CD4-positive, alpha-beta T cell (primary cell): ENCODE data around the gene KMT5B. TPM values are rescaled to one million over a fixed set of nuclear protein-coding genes. Genes with fewer than 3 reads are reported as not detected.
A peak's percentile ranks its signal among the peaks of the same experiment; 100 is the strongest.

Experiments used
- ATAC-seq: fragments of 200-7000 bp; cut with Tn5 transposase; one replicate; pipeline ENCODE4 v1.10.0; 2022; ENCODE audit warnings: mild to moderate bottlenecking; ENCODE audit not compliant: poor library complexity
- CTCF ChIA-PET: fragments of 350-600 bp; sonication (Branson Sonifier 250); formaldehyde crosslinking; loops from one replicate; lab custom pipeline; 2021; ENCODE audit warnings: antibody characterized with exemption, inconsistent platforms; lab: Charles Lee
- POLR2A ChIA-PET: fragments of 350-600 bp; sonication (Branson Sonifier 250); formaldehyde crosslinking; loops from one replicate; lab custom pipeline; 2021; ENCODE audit warnings: antibody characterized with exemption, inconsistent platforms; lab: Charles Lee
- DNase-seq, 14 experiments: peaks; one replicate each; pipeline ENCODE4 v3.0.0-alpha.2; 2013 to 2020; ENCODE audit warnings: mixed read lengths in 2 of 14
- H3K27ac ChIP-seq, 2 donors: one replicate each; pipeline versions ENCODE4 v1.5.1 to v1.7.0; 2013; ENCODE audit warnings: low read length in 2 of 2, low read depth in 1 of 2, mild to moderate bottlenecking in 1 of 2
- H3K27me3 ChIP-seq, 2 experiments: 1 replicate in 1 of 2; 2 replicates in 1 of 2; pipeline versions ENCODE4 v1.6.1 to v1.7.0; 2013; ENCODE audit warnings: low read length in 2 of 2, control low read depth in 1 of 2, mild to moderate bottlenecking in 1 of 2, moderate library complexity in 1 of 2; ENCODE audit not compliant: insufficient read depth in 2 of 2, control insufficient read depth in 1 of 2
- H3K36me3 ChIP-seq: one replicate; pipeline ENCODE4 v1.6.1; 2013; ENCODE audit warnings: low read length, control low read depth; ENCODE audit not compliant: insufficient read depth
- H3K4me1 ChIP-seq: one replicate; pipeline ENCODE4 v1.6.1; 2013; ENCODE audit warnings: low read length, control low read depth; ENCODE audit not compliant: insufficient read depth
- H3K4me3 ChIP-seq: one replicate; pipeline ENCODE4 v1.5.1; 2013; ENCODE audit warnings: mild to moderate bottlenecking, low read length, moderate library complexity
- H3K9me3 ChIP-seq, 2 experiments: 1 replicate in 1 of 2; 2 replicates in 1 of 2; pipeline versions ENCODE4 v1.6.1 to v1.7.0; 2013; ENCODE audit warnings: low read length in 2 of 2, mild to moderate bottlenecking in 2 of 2, control low read depth in 1 of 2, moderate library complexity in 1 of 2; ENCODE audit not compliant: control insufficient read depth in 1 of 2, insufficient read depth in 1 of 2
- H3K27ac Mint-ChIP-seq: one replicate; pipeline ENCODE4 v1.8.0; 2020; ENCODE audit warnings: mixed read lengths
- H3K27me3 Mint-ChIP-seq: one replicate; pipeline ENCODE4 v1.8.0; 2021; ENCODE audit warnings: mixed read lengths
- H3K36me3 Mint-ChIP-seq: one replicate; pipeline ENCODE4 v1.8.0; 2021; ENCODE audit warnings: low read depth, mixed read lengths
- H3K4me1 Mint-ChIP-seq: one replicate; pipeline ENCODE4 v1.8.0; 2021; ENCODE audit warnings: low read depth, mixed read lengths
- H3K4me3 Mint-ChIP-seq: one replicate; pipeline ENCODE4 v1.8.0; 2020; ENCODE audit warnings: mild to moderate bottlenecking, mixed read lengths
- H3K9me3 Mint-ChIP-seq: one replicate; pipeline ENCODE4 v1.8.0; 2020; ENCODE audit warnings: mixed read lengths
- CTCF ChIP-seq: fragments of 200-600 bp; IDR thresholded peaks from one replicate; pipeline ENCODE4 v1.8.0; 2022; ENCODE audit warnings: antibody characterized with exemption, mild to moderate bottlenecking
- intact Hi-C, 2 experiments: fragments of 100-400 bp; cut with DNase I in 1 of 2; cut with micrococcal nuclease in 1 of 2; formaldehyde crosslinking; loops; one replicate each; pipeline versions ENCODE4 v1.15.1 to v1.9.0; 2023 to 2025; cut with DNase I, micrococcal nuclease
- total RNA-seq, 174 experiments: library from RNA in 2 of 174; stranded (reverse) in 2 of 174; gene quantifications; one replicate each; pipeline ENCODE4 v1.2.3 and lab custom pipeline; 2021 to 2026

Gene KMT5B
- total RNA-seq, 2 experiments from 2014 or later: 22.5 to 23.3 TPM

- Mint-ChIP-seq H3K27ac (peak overlapping the region; percentile 35), H3K27me3 (no peaks in the 10 kb centered on the region), H3K4me1 (peaks cover 58% of the 10 kb centered on the region)
Measured at GRCh38 chr11:68189888-68190287, 23.2 kb downstream of the KMT5B start.

GRCh38 chr11:68189082-68189481 lies 24.0 kb downstream of the KMT5B start:
- Histone ChIP-seq H3K9me3 (no peaks in the 10 kb centered on the region), H3K4me1 (peaks cover 16% of the 10 kb centered on the region), H3K4me3 (no peak overlapping the region), H3K27ac (no peak overlapping the region), H3K27me3 (no peaks in the 10 kb centered on the region), H3K36me3 (peaks cover 40% of the 10 kb centered on the region)
- peaks cover 48% of the 10 kb centered on the region for H3K36me3 Mint-ChIP-seq
- CTCF ChIA-PET: interaction anchor here (0.8 kb wide), 1 partner anchor 15 kb away, joined by 3 read pairs; no protein-coding TSS in a partner anchor
- DNase-seq (no peak), ATAC-seq (no peak)
- intact Hi-C loops: no loop called here
- no peaks in the 10 kb centered on the region for H3K27me3 Mint-ChIP-seq
- POLR2A ChIA-PET: no interaction called here
- TF ChIP-seq CTCF: no peak
- no peaks in the 10 kb centered on the region for H3K9me3 Mint-ChIP-seq
- peaks cover 52% of the 10 kb centered on the region for H3K4me1 Mint-ChIP-seq
- no peak overlapping the region for H3K27ac Mint-ChIP-seq
- H3K4me3 Mint-ChIP-seq: no peak overlapping the region

More at GRCh38 chr11:68189888-68190287, 23.2 kb downstream of the KMT5B start:
- H3K27ac ChIP-seq: no peak overlapping the region
- no peaks in the 10 kb centered on the region for H3K27me3 ChIP-seq
- H3K4me1 ChIP-seq: peaks cover 22% of the 10 kb centered on the region
- no peaks in the 10 kb centered on the region for H3K9me3 ChIP-seq
- H3K36me3 ChIP-seq: peaks cover 34% of the 10 kb centered on the region
- intact Hi-C loops: no loop called here
- no peaks in the 10 kb centered on the region for H3K9me3 Mint-ChIP-seq
- CTCF ChIA-PET: interaction anchor here (1.2 kb wide), 1 partner anchor 19 kb away, joined by 8 read pairs; no protein-coding TSS in a partner anchor
- no peak overlapping the region for H3K4me3 Mint-ChIP-seq
- POLR2A ChIA-PET: no interaction called here
- ATAC-seq: no peak
- no peak for TF ChIP-seq CTCF
- H3K4me3 ChIP-seq: no peak overlapping the region
- H3K36me3 Mint-ChIP-seq: peaks cover 42% of the 10 kb centered on the region
- no peak for DNase-seq

DNA sequence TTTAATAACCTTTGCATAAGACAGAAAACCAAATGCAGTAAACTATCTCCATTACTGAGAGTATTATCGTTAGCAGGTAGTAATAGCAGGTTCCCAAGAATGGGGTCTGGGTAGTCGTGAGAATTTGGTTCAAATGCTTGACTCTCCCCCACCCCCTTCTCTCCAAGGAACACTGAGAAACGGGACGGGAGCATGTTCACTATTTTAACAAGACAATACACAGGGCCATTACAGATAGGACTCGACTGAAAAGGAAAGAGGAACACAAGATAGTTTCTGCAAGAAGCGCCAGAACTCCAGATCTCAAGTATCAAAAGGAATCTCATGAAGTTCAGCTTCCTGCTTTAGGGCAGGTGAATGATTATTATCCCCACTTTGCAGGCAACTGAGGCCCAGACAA lies 27.0 kb downstream of the KMT5B start:
- CTCF ChIA-PET: no interaction called here
- peaks cover 57% of the 10 kb centered on the region for H3K36me3 ChIP-seq
- peaks cover 75% of the 10 kb centered on the region for H3K36me3 Mint-ChIP-seq
- intact Hi-C loops: no loop called here
- no peak for ATAC-seq
- H3K4me1 Mint-ChIP-seq: peaks cover 22% of the 10 kb centered on the region
- DNase-seq: no peak
- H3K27ac Mint-ChIP-seq: peak overlapping the region; percentile 31
- no peaks in the 10 kb centered on the region for H3K27me3 Mint-ChIP-seq
- peaks cover 7% of the 10 kb centered on the region for H3K4me1 ChIP-seq
- no peak for TF ChIP-seq CTCF
- H3K9me3 Mint-ChIP-seq: no peaks in the 10 kb centered on the region
- POLR2A ChIA-PET: no interaction called here
- H3K4me3 Mint-ChIP-seq: no peak overlapping the region
- H3K4me3 ChIP-seq: no peak overlapping the region
- no peaks in the 10 kb centered on the region for H3K9me3 ChIP-seq
- no peaks in the 10 kb centered on the region for H3K27me3 ChIP-seq
- no peak overlapping the region for H3K27ac ChIP-seq
